ENCODE data around the gene JAZF1. TPM values are rescaled to one million over a fixed set of nuclear protein-coding genes. Genes with fewer than 3 reads are reported as not detected.

The JAZF1 gene
- total and polyA plus RNA-seq, 2 of the 8 experiments (the other 6 are each of a cell fraction or from before 2014, with no cell fraction given), result 2.6 to 21.8 TPM

GRCh38 chr7:27846388-27846787, 334.2 kb downstream of the JAZF1 start:
- Histone ChIP-seq H3K18ac (ENCODE audit: extremely low read depth, low read length) (no peak overlapping the region), H3K4me2 (ENCODE audit: insufficient read depth in 1 of 2, low read depth in 2 of 2, low read length in 2 of 2) (no peak overlapping the region), H3K9me3 (ENCODE audit: insufficient read depth in 2 of 2, low read depth in 1 of 2, low read length in 1 of 2) (no peaks in the 10 kb centered on the region), H3K4me3 (ENCODE audit: extremely low read depth in 1 of 4, insufficient read depth in 2 of 4, low read depth in 3 of 4, low read length in 4 of 4) (no peak overlapping the region), H3K4me1 (replicated peaks in 1 of 4; ENCODE audit: control insufficient read depth in 3 of 4, insufficient read depth in 4 of 4, low read length in 3 of 4) (peaks cover 0 to 4% (median 1%) of the 10 kb centered on the region in 4 experiments; a peak in 2 of 7 replicates), H3K36me3 (ENCODE audit: control insufficient read depth in 2 of 4, insufficient read depth in 4 of 4, low read length in 3 of 4) (no peaks in the 10 kb centered on the region), H4K20me1 (replicated peaks in 1 of 2; ENCODE audit: control insufficient read depth in 1 of 2, insufficient read depth in 2 of 2, low read length in 2 of 2) (no peaks in the 10 kb centered on the region), H3K27me3 (replicated peaks in 1 of 4; ENCODE audit: control insufficient read depth in 3 of 4, extremely low read depth in 1 of 4, insufficient read depth in 3 of 4, low read length in 3 of 4) (no peaks in the 10 kb centered on the region), H2AK5ac (ENCODE audit: low read depth, low read length) (no peak overlapping the region), H4K5ac (ENCODE audit: insufficient read length, low read depth, low read length) (no peak overlapping the region), H3K56ac (replicated peaks; ENCODE audit: insufficient read length, low read depth, low read length) (no peak overlapping the region), H3K27ac (ENCODE audit: low read depth, low read length) (no peak overlapping the region), H3K23ac (ENCODE audit: insufficient read length) (no peak overlapping the region), H2BK15ac (ENCODE audit: low read length) (no peak overlapping the region), H3K4ac (replicated peaks; ENCODE audit: insufficient read length, low read depth, low read length) (no peak overlapping the region), H2BK12ac (ENCODE audit: low read depth, low read length) (no peak overlapping the region), H3K79me2 (ENCODE audit: control insufficient read depth in 1 of 2, insufficient read depth in 2 of 2, low read length in 2 of 2) (no peaks in the 10 kb centered on the region), H3K23me2 (ENCODE audit: low read depth, low read length) (no peaks in the 10 kb centered on the region), H3K14ac (ENCODE audit: insufficient read length) (no peak overlapping the region), H2BK5ac (ENCODE audit: low read depth, low read length) (no peak overlapping the region), H3K9ac (replicated peaks in 1 of 4; ENCODE audit: extremely low read depth in 1 of 4, low read depth in 3 of 4, low read length in 3 of 4) (no peak overlapping the region), H2BK20ac (ENCODE audit: low read length) (no peak overlapping the region), H2AFZ (ENCODE audit: low read length) (no peak overlapping the region), H3K79me1 (ENCODE audit: low read depth, low read length) (no peaks in the 10 kb centered on the region), H2BK120ac (replicated peaks; ENCODE audit: low read depth, low read length) (no peak overlapping the region), H4K91ac (replicated peaks; ENCODE audit: insufficient read length, low read length) (no peak overlapping the region), H4K8ac (ENCODE audit: extremely low read depth, insufficient read depth, low read length) (no peak overlapping the region)
- ChIA-PET CTCF (ENCODE audit: partially characterized antibody) (interaction anchor here (0.5 to 1.5 kb wide), 2 partner anchors 35 to 67 kb away, joined by 3 to 6 read pairs; no protein-coding TSS in a partner anchor), POLR2A (ENCODE audit: partially characterized antibody) (no interaction called here)
- DNase-seq (ENCODE audit: low read depth in 1 of 2, low spot score in 2 of 2), result no peak
- WGBS, 2 experiments (ENCODE audit: extremely low coverage in 1 of 2, insufficient coverage in 1 of 2, insufficient read length in 1 of 2, insufficient replicate concordance in 2 of 2, low coverage in 1 of 2, low lambda C conversion rate in 2 of 2, missing lambda C conversion rate in 1 of 2), result 95% methylated on average over 3 of the region's 3 CpGs; no CpG with 5 or more reads in 1 of the 2 experiments
- no peak for FAIRE-seq
- TF ChIP-seq, protein P1, sequence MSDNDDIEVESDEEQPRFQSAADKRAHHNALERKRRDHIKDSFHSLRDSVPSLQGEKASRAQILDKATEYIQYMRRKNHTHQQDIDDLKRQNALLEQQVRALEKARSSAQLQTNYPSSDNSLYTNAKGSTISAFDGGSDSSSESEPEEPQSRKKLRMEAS (IDR thresholded peaks at IDR 0.05), result no peak
- TF ChIP-seq RNF2 (IDR thresholded peaks at IDR 0.05; ENCODE audit: borderline replicate concordance, low read depth, low read length, missing control alignments, poor library complexity, severe bottlenecking) (no peak), TCF12 (IDR thresholded peaks at IDR 0.05; ENCODE audit: low read depth, low read length) (no peak), EGR1 (IDR thresholded peaks at IDR 0.05; ENCODE audit: borderline replicate concordance, low read depth, low read length) (no peak), GABPA (IDR thresholded peaks at IDR 0.05; ENCODE audit: borderline replicate concordance, insufficient read depth, low read length) (no peak), SAP30 (IDR thresholded peaks at IDR 0.05; ENCODE audit: insufficient read depth, insufficient replicate concordance, low read length) (no peak), BRCA1 (IDR thresholded peaks at IDR 0.05; ENCODE audit: low read depth, low read length) (no peak), TBP (IDR thresholded peaks at IDR 0.05; ENCODE audit: low read depth, low read length) (no peak), POLR2AphosphoS5 (IDR thresholded peaks at IDR 0.05; ENCODE audit: low read depth, low read length) (no peak), HDAC6 (IDR thresholded peaks at IDR 0.05; ENCODE audit: low read depth, low read length) (no peak), NRF1 (IDR thresholded peaks at IDR 0.05; ENCODE audit: low read depth, low read length) (no peak), JUN (IDR thresholded peaks at IDR 0.05; ENCODE audit: low read depth, low read length) (no peak)
- TF ChIP-seq, protein P2, sequence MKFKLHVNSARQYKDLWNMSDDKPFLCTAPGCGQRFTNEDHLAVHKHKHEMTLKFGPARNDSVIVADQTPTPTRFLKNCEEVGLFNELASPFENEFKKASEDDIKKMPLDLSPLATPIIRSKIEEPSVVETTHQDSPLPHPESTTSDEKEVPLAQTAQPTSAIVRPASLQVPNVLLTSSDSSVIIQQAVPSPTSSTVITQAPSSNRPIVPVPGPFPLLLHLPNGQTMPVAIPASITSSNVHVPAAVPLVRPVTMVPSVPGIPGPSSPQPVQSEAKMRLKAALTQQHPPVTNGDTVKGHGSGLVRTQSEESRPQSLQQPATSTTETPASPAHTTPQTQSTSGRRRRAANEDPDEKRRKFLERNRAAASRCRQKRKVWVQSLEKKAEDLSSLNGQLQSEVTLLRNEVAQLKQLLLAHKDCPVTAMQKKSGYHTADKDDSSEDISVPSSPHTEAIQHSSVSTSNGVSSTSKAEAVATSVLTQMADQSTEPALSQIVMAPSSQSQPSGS (IDR thresholded peaks at IDR 0.05; ENCODE audit: low read length), result no peak

All from H1 (cell line).